ENCODE data around the gene MINK1.
A peak's percentile ranks its signal among the peaks of the same experiment; 100 is the strongest.

The MINK1 gene

GRCh38 chr17:4936436-4936835 lies 103.3 kb downstream of the MINK1 start:
- Histone ChIP-seq H3K36me3 (ENCODE audit: low read depth) (peaks cover 24% of the 10 kb centered on the region), H3K4me3 (ENCODE audit: severe bottlenecking) (no peak overlapping the region), H3K27me3 (ENCODE audit: insufficient read depth, poor library complexity, severe bottlenecking) (no peaks in the 10 kb centered on the region), H3K27ac (ENCODE audit: poor library complexity, severe bottlenecking) (no peak overlapping the region), H3K9me3 (ENCODE audit: severe bottlenecking) (no peaks in the 10 kb centered on the region), H3K4me1 (ENCODE audit: insufficient read depth, poor library complexity, severe bottlenecking) (peaks cover 3% of the 10 kb centered on the region)
- no peak for TF ChIP-seq CTCF (IDR thresholded peaks at IDR 0.05; ENCODE audit: poor library complexity, severe bottlenecking)
- ATAC-seq (ENCODE audit: low read depth) = no peak
- no peak for DNase-seq (ENCODE audit: low spot score)

- H3K36me3 ChIP-seq (ENCODE audit: low read depth) = peaks cover 30% of the 10 kb centered on the region
- no peak for ATAC-seq (ENCODE audit: low read depth)
- no peaks in the 10 kb centered on the region for H3K9me3 ChIP-seq (ENCODE audit: severe bottlenecking)
- DNase-seq (ENCODE audit: low spot score) = no peak
- H3K27me3 ChIP-seq (ENCODE audit: insufficient read depth, poor library complexity, severe bottlenecking) = no peaks in the 10 kb centered on the region
- H3K4me1 ChIP-seq (ENCODE audit: insufficient read depth, poor library complexity, severe bottlenecking) = peaks cover 3% of the 10 kb centered on the region
- H3K4me3 ChIP-seq (ENCODE audit: severe bottlenecking) = no peak overlapping the region
- TF ChIP-seq CTCF (IDR thresholded peaks at IDR 0.05; ENCODE audit: poor library complexity, severe bottlenecking) = no peak
- H3K27ac ChIP-seq (ENCODE audit: poor library complexity, severe bottlenecking) = no peak overlapping the region
Measured at GRCh38 chr17:4937553-4937952, 104.4 kb downstream of the MINK1 start.

GRCh38 chr17:4938069-4938491 lies 104.9 kb downstream of the MINK1 start:
- Histone ChIP-seq H3K4me3 (ENCODE audit: severe bottlenecking) (no peak overlapping the region), H3K27ac (ENCODE audit: poor library complexity, severe bottlenecking) (no peak overlapping the region), H3K27me3 (ENCODE audit: insufficient read depth, poor library complexity, severe bottlenecking) (no peaks in the 10 kb centered on the region), H3K36me3 (ENCODE audit: low read depth) (peaks cover 33% of the 10 kb centered on the region), H3K9me3 (ENCODE audit: severe bottlenecking) (no peaks in the 10 kb centered on the region), H3K4me1 (ENCODE audit: insufficient read depth, poor library complexity, severe bottlenecking) (peaks cover 3% of the 10 kb centered on the region)
- DNase-seq (ENCODE audit: low spot score) (no peak), ATAC-seq (ENCODE audit: low read depth) (no peak)
- no peak for TF ChIP-seq CTCF (IDR thresholded peaks at IDR 0.05; ENCODE audit: poor library complexity, severe bottlenecking)

GRCh38 chr17:4938688-4939545 lies 105.8 kb downstream of the MINK1 start:
- Histone ChIP-seq H3K9me3 (ENCODE audit: severe bottlenecking) (no peaks in the 10 kb centered on the region), H3K4me1 (ENCODE audit: insufficient read depth, poor library complexity, severe bottlenecking) (peaks cover 7% of the 10 kb centered on the region), H3K27me3 (ENCODE audit: insufficient read depth, poor library complexity, severe bottlenecking) (no peaks in the 10 kb centered on the region), H3K27ac (ENCODE audit: poor library complexity, severe bottlenecking) (peak overlapping the region; percentile 99), H3K36me3 (ENCODE audit: low read depth) (peaks cover 41% of the 10 kb centered on the region), H3K4me3 (ENCODE audit: severe bottlenecking) (peak overlapping the region; percentile 63)
- TF ChIP-seq CTCF (IDR thresholded peaks at IDR 0.05; ENCODE audit: poor library complexity, severe bottlenecking) = no peak
- DNase-seq (ENCODE audit: low spot score) = no peak
- no peak for ATAC-seq (ENCODE audit: low read depth)

- no peak for DNase-seq (ENCODE audit: low spot score)
- H3K9me3 ChIP-seq (ENCODE audit: severe bottlenecking) = no peaks in the 10 kb centered on the region
- ATAC-seq (ENCODE audit: low read depth) = no peak; the same call in 2 of the 3 replicates
Measured at GRCh38 chr17:4939546-4939795, 106.3 kb downstream of the MINK1 start.

More at GRCh38 chr17:4939546-4939795, 106.3 kb downstream of the MINK1 start:
- Histone ChIP-seq H3K27ac (ENCODE audit: poor library complexity, severe bottlenecking) (peak overlapping the region; percentile 99), H3K36me3 (ENCODE audit: low read depth) (peaks cover 44% of the 10 kb centered on the region), H3K27me3 (ENCODE audit: insufficient read depth, poor library complexity, severe bottlenecking) (no peaks in the 10 kb centered on the region), H3K4me3 (ENCODE audit: severe bottlenecking) (peak overlapping the region; percentile 63), H3K4me1 (ENCODE audit: insufficient read depth, poor library complexity, severe bottlenecking) (peaks cover 12% of the 10 kb centered on the region)
- TF ChIP-seq CTCF (IDR thresholded peaks at IDR 0.05; ENCODE audit: poor library complexity, severe bottlenecking) = no peak
